IMR-90 (cell line): ENCODE measurements around the gene TRIM41. TPM values are rescaled to one million over a fixed set of nuclear protein-coding genes. Genes with fewer than 3 reads are reported as not detected.

Experiments used
- ATAC-seq: fragments of 200-7000 bp; cut with Tn5 transposase; 2 replicates; pipeline ENCODE4 v1.9.1; 2020; ENCODE audit warnings: low read depth, mild to moderate bottlenecking, moderate library complexity
- BruUV-seq: library from RNA; stranded (reverse); fragments of 400-500 nt; replicated peaks from 2 replicates; lab custom pipeline; 2021; lab: Mats Ljungman, UMichigan
- CTCF ChIA-PET: fragments of 300-600 bp; formaldehyde crosslinking; extraction: SDS; loops from one replicate; lab custom pipeline; 2021; ENCODE audit warnings: antibody characterized with exemption; lab: Yijun Ruan, JAX
- POLR2A ChIA-PET: fragments of 300-600 bp; sonication (Branson Sonifier 250); formaldehyde crosslinking; loops from one replicate; lab custom pipeline; 2022; ENCODE audit warnings: antibody characterized with exemption; ENCODE audit not compliant: unreplicated experiment; lab: Charles Lee
- DNase-seq: peaks from one replicate; pipeline ENCODE4 v3.0.0; 2013
- H2AFZ ChIP-seq: replicated peaks from 2 replicates; pipeline ENCODE3; 2013; ENCODE audit warnings: low read length, mild to moderate bottlenecking; ENCODE audit not compliant: poor library complexity
- H2AK5ac ChIP-seq: 2 replicates; pipeline ENCODE4 v1.6.1; 2013; ENCODE audit warnings: low read depth, low read length, inconsistent platforms
- H2AK9ac ChIP-seq: replicated peaks from 2 replicates; pipeline ENCODE3; 2013; ENCODE audit warnings: mild to moderate bottlenecking, low read depth, low read length, moderate library complexity; ENCODE audit not compliant: poor library complexity
- H2BK120ac ChIP-seq: 2 replicates; pipeline ENCODE4 v1.6.1; 2013; ENCODE audit warnings: low read depth, low read length, inconsistent platforms
- H2BK15ac ChIP-seq: 3 replicates; pipeline ENCODE4 v1.6.1; 2013; ENCODE audit warnings: low read depth, low read length, inconsistent platforms
- H2BK20ac ChIP-seq: 2 replicates; pipeline ENCODE4 v1.6.1; 2013; ENCODE audit warnings: low read depth, mild to moderate bottlenecking, inconsistent platforms, low read length, moderate library complexity
- H2BK5ac ChIP-seq: 2 replicates; pipeline ENCODE4 v1.6.1; 2013; ENCODE audit warnings: mild to moderate bottlenecking, low read depth, low read length, inconsistent platforms; ENCODE audit not compliant: poor library complexity, severe bottlenecking
- H3K14ac ChIP-seq: replicated peaks from 2 replicates; pipeline ENCODE4 v1.6.1; 2013; ENCODE audit warnings: low read depth, low read length, inconsistent platforms
- H3K18ac ChIP-seq: 2 replicates; pipeline ENCODE4 v1.6.1; 2013; ENCODE audit warnings: low read depth, low read length, control low read depth
- H3K23ac ChIP-seq: 2 replicates; pipeline ENCODE4 v1.6.1; 2013; ENCODE audit warnings: low read depth, low read length, inconsistent platforms
- H3K27ac ChIP-seq: 2 replicates; pipeline ENCODE4 v1.5.1; 2013; ENCODE audit warnings: mild to moderate bottlenecking, control low read depth, low read length; ENCODE audit not compliant: insufficient read depth
- H3K27me3 ChIP-seq: 2 replicates; pipeline ENCODE4 v1.6.1; 2013; ENCODE audit warnings: low read length; ENCODE audit not compliant: control insufficient read depth, insufficient read depth
- H3K36me3 ChIP-seq: 2 replicates; pipeline ENCODE4 v1.6.1; 2013; ENCODE audit warnings: low read length, mixed read lengths; ENCODE audit not compliant: control insufficient read depth, insufficient read depth
- H3K4ac ChIP-seq: 2 replicates; pipeline ENCODE4 v1.6.1; 2013; ENCODE audit warnings: low read depth, low read length, inconsistent platforms
- H3K4me1 ChIP-seq: 2 replicates; pipeline ENCODE4 v1.6.1; 2013; ENCODE audit warnings: low read length, mixed read lengths; ENCODE audit not compliant: control insufficient read depth, insufficient read depth
- H3K4me2 ChIP-seq: 2 replicates; pipeline ENCODE4 v1.6.1; 2013; ENCODE audit warnings: low read depth, mild to moderate bottlenecking, control low read depth, low read length, moderate library complexity
- H3K4me3 ChIP-seq: 2 replicates; pipeline ENCODE4 v1.5.1; 2013; ENCODE audit warnings: low read depth, mild to moderate bottlenecking, control low read depth, low read length, moderate library complexity; ENCODE audit not compliant: insufficient read depth
- H3K56ac ChIP-seq: 2 replicates; pipeline ENCODE4 v1.6.1; 2013; ENCODE audit warnings: low read length, inconsistent platforms; ENCODE audit not compliant: insufficient read depth; ENCODE audit errors: extremely low read depth
- H3K79me1 ChIP-seq, 2 experiments: 2 replicates each; pipeline ENCODE4 v1.6.1; 2013; ENCODE audit warnings: low read length in 2 of 2, inconsistent platforms in 1 of 2, low read depth in 1 of 2
- H3K9ac ChIP-seq: 2 replicates; pipeline ENCODE4 v1.6.1; 2013; ENCODE audit warnings: low read depth, low read length, control low read depth
- H3K9me1 ChIP-seq: 2 replicates; pipeline ENCODE4 v1.6.1; 2013; ENCODE audit warnings: low read length, inconsistent platforms; ENCODE audit not compliant: insufficient read depth
- H3K9me3 ChIP-seq: 2 replicates; pipeline ENCODE4 v1.6.1; 2013; ENCODE audit warnings: low read length; ENCODE audit not compliant: control insufficient read depth, insufficient read depth
- H4K20me1 ChIP-seq: 2 replicates; pipeline ENCODE4 v1.6.1; 2013; ENCODE audit warnings: low read length, inconsistent platforms; ENCODE audit not compliant: insufficient read depth
- H4K5ac ChIP-seq: 2 replicates; pipeline ENCODE4 v1.6.1; 2013; ENCODE audit warnings: mild to moderate bottlenecking, low read depth, low read length, control low read depth
- H4K8ac ChIP-seq, 2 experiments: 2 replicates each; pipeline ENCODE4 v1.6.1; 2013; ENCODE audit warnings: low read depth in 2 of 2, low read length in 2 of 2, control low read depth in 1 of 2, inconsistent platforms in 1 of 2
- H4K91ac ChIP-seq: 2 replicates; pipeline ENCODE4 v1.6.1; 2013; ENCODE audit warnings: low read depth, low read length, inconsistent platforms; ENCODE audit not compliant: insufficient read depth
- BHLHE40 ChIP-seq: fragments of 150-350 bp; IDR thresholded peaks from 2 replicates; pipeline ENCODE4 v1.6.1; 2016; ENCODE audit warnings: mild to moderate bottlenecking, low read depth, low read length
- CEBPB ChIP-seq: IDR thresholded peaks from 2 replicates; pipeline ENCODE4 v1.6.1; 2012; ENCODE audit warnings: low read depth, low read length, improper control_type of control experiment
- CHD1 ChIP-seq: IDR thresholded peaks from 2 replicates; pipeline ENCODE4 v1.6.1; 2012; ENCODE audit warnings: low read depth, low read length, improper control_type of control experiment
- CTCF ChIP-seq: conservative IDR thresholded peaks from 2 replicates; pipeline ENCODE4 v1.5.1; 2012; ENCODE audit warnings: mild to moderate bottlenecking, low read depth, low read length, improper control_type of control experiment
- ELK1 ChIP-seq: fragments of 150-350 bp; IDR thresholded peaks from 2 replicates; pipeline ENCODE4 v1.6.1; 2016; ENCODE audit warnings: low read depth, mild to moderate bottlenecking, low read length, moderate library complexity, borderline replicate concordance
- FOS ChIP-seq: fragments of 150-350 bp; IDR thresholded peaks from 2 replicates; pipeline ENCODE4 v1.6.1; 2016; ENCODE audit warnings: low read depth, low read length
- MAFK ChIP-seq: IDR thresholded peaks from 2 replicates; pipeline ENCODE4 v1.6.1; 2012; ENCODE audit warnings: low read depth, low read length, improper control_type of control experiment
- MAZ ChIP-seq: IDR thresholded peaks from 2 replicates; pipeline ENCODE4 v1.6.1; 2012; ENCODE audit warnings: low read depth, mild to moderate bottlenecking, low read length, improper control_type of control experiment, moderate library complexity, borderline replicate concordance
- MXI1 ChIP-seq: IDR thresholded peaks from 2 replicates; pipeline ENCODE4 v1.6.1; 2012; ENCODE audit warnings: low read depth, mild to moderate bottlenecking, low read length, moderate library complexity, borderline replicate concordance
- NFE2L2 ChIP-seq: fragments of 150-350 bp; IDR thresholded peaks from 2 replicates; pipeline ENCODE4 v1.6.1; 2016; ENCODE audit warnings: low read depth, mild to moderate bottlenecking, low read length
- POLR2A ChIP-seq: IDR thresholded peaks from 2 replicates; pipeline ENCODE4 v1.6.1; 2012; ENCODE audit warnings: mild to moderate bottlenecking, low read depth, low read length
- RFX5 ChIP-seq: IDR thresholded peaks from 2 replicates; pipeline ENCODE4 v1.8.0; 2012; ENCODE audit warnings: low read depth, mild to moderate bottlenecking, low read length, moderate library complexity
- SMC3 ChIP-seq: fragments of 150-350 bp; IDR thresholded peaks from 2 replicates; pipeline ENCODE4 v1.6.1; 2016; ENCODE audit warnings: low read depth, mild to moderate bottlenecking, antibody characterized with exemption, low read length, moderate library complexity
- USF2 ChIP-seq: fragments of 150-350 bp; IDR thresholded peaks from 2 replicates; pipeline ENCODE4 v1.6.1; 2017; ENCODE audit warnings: mild to moderate bottlenecking, antibody characterized with exemption, low read length, low read depth
- WGBS, 2 experiments: methylation state at CpG; one replicate each; pipeline versions ENCODE4 v1.1.5 to v1.1.7; 2013; ENCODE audit warnings: missing lambda C conversion rate in 2 of 2; ENCODE audit not compliant: insufficient read length in 1 of 2; ENCODE audit errors: extremely low coverage in 2 of 2; 5-methylcytosine and 5-hydroxymethylcytosine counted together
- dilution Hi-C: fragments of 300-500 bp; cut with HindIII; formaldehyde crosslinking; loops from one replicate; pipeline ENCODE4 v1.14.3; 2018; ENCODE audit warnings: low sequenced_read_pairs; ENCODE audit not compliant: unreplicated experiment
- in situ Hi-C: fragments of 300-500 bp; cut with MboI; formaldehyde crosslinking; loops from 3 replicates; pipeline ENCODE4 v1.14.3; 2019; ENCODE audit warnings: low sequenced_read_pairs, inconsistent platforms, mixed read lengths
- intact Hi-C: fragments of 100-400 bp; cut with micrococcal nuclease; formaldehyde crosslinking; loops from 2 replicates; pipeline ENCODE4 v1.10.0; 2022
- polyA plus RNA-seq, 3 experiments: library from polyadenylated mRNA; depleted of rRNA; stranded (reverse); fragments of >200 nt; gene quantifications; 2 replicates each; pipeline ENCODE4 v1.2.3, GENCODE V29; 2012; ENCODE audit warnings: low replicate concordance in 1 of 3
- total RNA-seq: library from RNA; depleted of rRNA; stranded (reverse); fragments of >200 nt; gene quantifications from 2 replicates; pipeline ENCODE4 v1.2.3, GENCODE V29; 2012

TRIM41 gene
- total and polyA plus RNA-seq, 2 of the 4 experiments (the other 2 are of a cell fraction) = 5.9 to 15.7 TPM

GRCh38 chr5:181198905-181199519 lies 24.1 kb upstream of the TRIM41 start:
- Histone ChIP-seq H3K79me1 (no peaks in the 10 kb centered on the region), H3K36me3 (no peaks in the 10 kb centered on the region), H2AK5ac (no peak overlapping the region), H3K56ac (no peak overlapping the region), H3K18ac (no peak overlapping the region), H2BK15ac (no peak overlapping the region), H3K9me1 (no peaks in the 10 kb centered on the region), H3K9ac (no peak overlapping the region), H3K27me3 (no peaks in the 10 kb centered on the region; the same call in 1 of the 2 replicates), H2AFZ (no peak overlapping the region), H3K14ac (no peak overlapping the region), H3K4ac (no peak overlapping the region), H4K91ac (no peak overlapping the region), H3K4me2 (no peak overlapping the region), H2AK9ac (no peak overlapping the region), H2BK120ac (no peak overlapping the region), H3K23ac (no peak overlapping the region), H3K4me3 (no peak overlapping the region), H4K8ac (no peak overlapping the region), H3K9me3 (no peaks in the 10 kb centered on the region), H3K27ac (no peak overlapping the region), H4K5ac (no peak overlapping the region), H4K20me1 (no peaks in the 10 kb centered on the region), H3K4me1 (no peaks in the 10 kb centered on the region), H2BK20ac (no peak overlapping the region), H2BK5ac (no peak overlapping the region)
- dilution Hi-C loops = no loop called here
- intact Hi-C loops = no loop called here
- DNase-seq (no peak), ATAC-seq (no peak)
- BruUV-seq = no TSS peak
- WGBS, 2 experiments = 16% methylated on average over 4 of the region's 9 CpGs; no CpG with 5 or more reads in 1 of the 2 experiments
- POLR2A ChIA-PET = no interaction called here
- CTCF ChIA-PET = interaction anchor here (1.0 kb wide), 1 partner anchor 14 kb away, joined by 4 read pairs; no protein-coding TSS in a partner anchor
- TF ChIP-seq SMC3 (no peak), ELK1 (no peak), MAFK (no peak), CHD1 (no peak), FOS (no peak), CTCF (no peak), CEBPB (no peak), MXI1 (no peak), BHLHE40 (no peak), RFX5 (no peak), POLR2A (no peak), USF2 (no peak), MAZ (no peak), NFE2L2 (no peak)
- in situ Hi-C loops = no loop called here
